HL-60 (cell line): ENCODE data around the gene GNG12.

Experiments
- DNase-seq, 2 experiments: peaks; one replicate each; pipeline ENCODE4 v3.0.0-alpha.2; 2010 to 2020; ENCODE audit warnings: low read depth in 1 of 2, low spot score in 1 of 2
- H3K27ac ChIP-seq: fragments of 250-450 bp; sonication (Bioruptor Pico); replicated peaks from 2 replicates; pipeline ENCODE4 v1.5.1; 2020; ENCODE audit warnings: mild to moderate bottlenecking, moderate library complexity
- H3K27me3 ChIP-seq: fragments of 250-450 bp; sonication (Bioruptor Pico); 2 replicates; pipeline ENCODE4 v1.5.1; 2021; ENCODE audit warnings: mild to moderate bottlenecking, moderate library complexity; ENCODE audit not compliant: insufficient read depth, poor library complexity, severe bottlenecking
- H3K4me3 ChIP-seq: replicated peaks from 2 replicates; pipeline ENCODE4 v1.5.1; 2011; ENCODE audit warnings: mild to moderate bottlenecking, control low read depth, low read length; ENCODE audit not compliant: insufficient read depth
- GABPA ChIP-seq: IDR thresholded peaks from 2 replicates; pipeline ENCODE4 v1.6.1; 2012; ENCODE audit warnings: low read depth
- POLR2AphosphoS5 ChIP-seq: IDR thresholded peaks from 2 replicates; pipeline ENCODE4 v1.6.1; 2012; ENCODE audit warnings: low read depth
- SPI1 ChIP-seq: IDR thresholded peaks from 2 replicates; pipeline ENCODE4 v1.6.1; 2012; ENCODE audit warnings: low read depth, mild to moderate bottlenecking, borderline replicate concordance
- TF ChIP-seq, protein P1 (sequence below): IDR thresholded peaks from 2 replicates; pipeline ENCODE4 v1.6.1; 2012; ENCODE audit warnings: low read depth; ENCODE audit not compliant: insufficient replicate concordance
- TF ChIP-seq, protein P2 (sequence below): IDR thresholded peaks from one replicate; pipeline ENCODE4 v1.5.1; 2011; ENCODE audit warnings: low read length, control low read depth, inconsistent platforms; ENCODE audit not compliant: insufficient read depth

The GNG12 gene

DNA sequence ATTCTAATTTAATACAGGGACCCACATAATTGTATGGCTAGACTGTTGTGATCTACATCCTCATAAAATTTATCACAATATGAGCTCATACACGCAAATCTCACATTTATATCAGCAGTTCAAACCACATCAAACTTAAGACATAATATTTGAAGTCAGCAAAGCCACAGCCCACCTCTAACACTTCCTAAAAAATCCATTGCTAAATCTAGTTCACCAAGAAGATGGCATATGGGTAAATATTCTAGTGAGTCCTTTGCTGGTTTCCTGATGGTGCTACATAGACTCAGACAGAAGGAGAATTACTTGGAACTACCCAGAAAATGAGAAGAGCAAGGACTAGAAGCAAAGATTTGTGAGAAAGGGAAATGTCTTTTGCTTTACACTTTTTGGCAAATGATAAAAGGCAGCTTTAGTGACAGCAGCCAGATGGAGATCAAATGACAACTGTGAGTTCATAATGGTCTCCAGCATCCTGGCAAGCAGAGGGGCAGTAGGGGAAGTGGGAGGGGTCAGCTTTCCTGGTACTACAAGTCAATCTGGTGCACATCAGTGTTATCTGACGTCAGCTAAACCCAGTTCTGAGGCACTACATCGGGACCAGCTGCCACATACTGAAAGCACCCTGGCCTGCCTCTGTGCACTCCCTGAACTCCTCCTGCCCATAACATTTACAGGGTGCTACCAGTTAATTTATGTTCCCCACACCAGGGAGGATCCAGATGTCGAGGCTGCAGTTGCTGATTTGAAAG lies 158.8 kb downstream of the GNG12 start:
- no peak overlapping the region for H3K27ac ChIP-seq

DNA sequence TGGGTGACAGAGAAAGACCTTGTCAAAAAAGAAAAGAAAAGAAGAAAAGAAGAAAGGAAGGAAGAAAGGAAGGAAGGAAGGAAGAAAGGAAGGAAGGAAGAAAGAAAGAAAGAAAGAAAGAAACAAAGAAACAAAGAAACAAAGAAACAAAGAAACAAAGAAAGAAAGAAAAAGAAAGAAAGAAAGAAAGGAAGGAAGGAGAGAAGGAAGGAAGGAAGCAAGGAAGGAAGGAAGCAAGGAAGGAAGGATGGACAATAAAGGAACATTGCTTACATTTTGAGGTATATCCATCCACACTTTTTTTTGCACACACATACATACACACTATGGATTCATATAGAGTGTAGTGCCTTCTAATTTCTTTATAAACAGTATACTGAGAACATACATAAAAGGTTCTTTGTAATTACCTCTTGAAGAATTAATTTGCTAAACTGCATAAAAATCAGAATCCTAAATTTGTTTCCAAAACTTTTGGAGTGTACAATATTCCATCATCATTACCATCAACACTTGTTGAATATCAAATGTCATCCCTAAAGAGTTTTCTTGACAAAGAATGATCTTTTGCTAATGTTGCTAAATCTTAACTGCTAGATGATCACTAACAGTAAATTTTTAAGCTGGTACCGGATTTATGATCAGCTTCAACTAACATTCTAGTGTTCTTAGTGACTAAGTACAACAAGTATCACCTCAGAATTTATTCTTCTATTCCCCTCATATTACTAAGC lies 159.6 kb downstream of the GNG12 start:
- TF ChIP-seq GABPA = no peak
- no peak for TF ChIP-seq POLR2AphosphoS5
- TF ChIP-seq SPI1 = no peak
- H3K4me3 ChIP-seq = no peak overlapping the region
- DNase-seq = no peak
- no peak overlapping the region for H3K27ac ChIP-seq
- no peaks in the 10 kb centered on the region for H3K27me3 ChIP-seq

More for the DNA sequence above, 158.8 kb downstream of the GNG12 start:
- Histone ChIP-seq H3K4me3 (no peak overlapping the region), H3K27me3 (no peaks in the 10 kb centered on the region)
- peak; percentile 42 for TF ChIP-seq SPI1
- TF ChIP-seq, protein P1, sequence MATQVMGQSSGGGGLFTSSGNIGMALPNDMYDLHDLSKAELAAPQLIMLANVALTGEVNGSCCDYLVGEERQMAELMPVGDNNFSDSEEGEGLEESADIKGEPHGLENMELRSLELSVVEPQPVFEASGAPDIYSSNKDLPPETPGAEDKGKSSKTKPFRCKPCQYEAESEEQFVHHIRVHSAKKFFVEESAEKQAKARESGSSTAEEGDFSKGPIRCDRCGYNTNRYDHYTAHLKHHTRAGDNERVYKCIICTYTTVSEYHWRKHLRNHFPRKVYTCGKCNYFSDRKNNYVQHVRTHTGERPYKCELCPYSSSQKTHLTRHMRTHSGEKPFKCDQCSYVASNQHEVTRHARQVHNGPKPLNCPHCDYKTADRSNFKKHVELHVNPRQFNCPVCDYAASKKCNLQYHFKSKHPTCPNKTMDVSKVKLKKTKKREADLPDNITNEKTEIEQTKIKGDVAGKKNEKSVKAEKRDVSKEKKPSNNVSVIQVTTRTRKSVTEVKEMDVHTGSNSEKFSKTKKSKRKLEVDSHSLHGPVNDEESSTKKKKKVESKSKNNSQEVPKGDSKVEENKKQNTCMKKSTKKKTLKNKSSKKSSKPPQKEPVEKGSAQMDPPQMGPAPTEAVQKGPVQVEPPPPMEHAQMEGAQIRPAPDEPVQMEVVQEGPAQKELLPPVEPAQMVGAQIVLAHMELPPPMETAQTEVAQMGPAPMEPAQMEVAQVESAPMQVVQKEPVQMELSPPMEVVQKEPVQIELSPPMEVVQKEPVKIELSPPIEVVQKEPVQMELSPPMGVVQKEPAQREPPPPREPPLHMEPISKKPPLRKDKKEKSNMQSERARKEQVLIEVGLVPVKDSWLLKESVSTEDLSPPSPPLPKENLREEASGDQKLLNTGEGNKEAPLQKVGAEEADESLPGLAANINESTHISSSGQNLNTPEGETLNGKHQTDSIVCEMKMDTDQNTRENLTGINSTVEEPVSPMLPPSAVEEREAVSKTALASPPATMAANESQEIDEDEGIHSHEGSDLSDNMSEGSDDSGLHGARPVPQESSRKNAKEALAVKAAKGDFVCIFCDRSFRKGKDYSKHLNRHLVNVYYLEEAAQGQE = no peak
- no peak for DNase-seq

DNA sequence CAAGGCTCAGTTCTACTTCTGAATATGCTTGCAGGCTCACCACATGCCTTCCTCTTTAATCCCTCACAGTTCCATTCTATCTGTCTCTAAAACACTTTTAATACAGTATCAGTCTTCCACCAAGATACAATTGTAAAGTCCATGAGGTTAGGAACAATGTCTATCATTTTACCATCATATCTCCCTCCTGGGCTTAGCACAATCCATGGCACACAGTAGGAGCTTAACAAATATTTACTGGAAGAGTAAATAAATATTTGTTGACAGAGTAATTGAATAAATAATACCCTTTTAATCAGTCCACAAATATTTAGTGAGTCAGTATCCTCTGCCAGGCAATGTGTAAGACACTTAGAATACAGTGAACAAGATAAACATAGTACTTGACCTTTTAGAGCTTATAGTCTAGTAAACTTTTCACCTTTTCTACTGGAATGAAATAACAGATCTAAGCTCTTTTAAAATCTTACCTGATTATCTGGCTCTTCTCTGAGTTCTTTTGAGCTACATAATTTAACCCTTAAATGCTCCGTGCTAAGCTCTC lies 160.9 kb downstream of the GNG12 start:
- TF ChIP-seq SPI1 = no peak
- TF ChIP-seq, protein P2, sequence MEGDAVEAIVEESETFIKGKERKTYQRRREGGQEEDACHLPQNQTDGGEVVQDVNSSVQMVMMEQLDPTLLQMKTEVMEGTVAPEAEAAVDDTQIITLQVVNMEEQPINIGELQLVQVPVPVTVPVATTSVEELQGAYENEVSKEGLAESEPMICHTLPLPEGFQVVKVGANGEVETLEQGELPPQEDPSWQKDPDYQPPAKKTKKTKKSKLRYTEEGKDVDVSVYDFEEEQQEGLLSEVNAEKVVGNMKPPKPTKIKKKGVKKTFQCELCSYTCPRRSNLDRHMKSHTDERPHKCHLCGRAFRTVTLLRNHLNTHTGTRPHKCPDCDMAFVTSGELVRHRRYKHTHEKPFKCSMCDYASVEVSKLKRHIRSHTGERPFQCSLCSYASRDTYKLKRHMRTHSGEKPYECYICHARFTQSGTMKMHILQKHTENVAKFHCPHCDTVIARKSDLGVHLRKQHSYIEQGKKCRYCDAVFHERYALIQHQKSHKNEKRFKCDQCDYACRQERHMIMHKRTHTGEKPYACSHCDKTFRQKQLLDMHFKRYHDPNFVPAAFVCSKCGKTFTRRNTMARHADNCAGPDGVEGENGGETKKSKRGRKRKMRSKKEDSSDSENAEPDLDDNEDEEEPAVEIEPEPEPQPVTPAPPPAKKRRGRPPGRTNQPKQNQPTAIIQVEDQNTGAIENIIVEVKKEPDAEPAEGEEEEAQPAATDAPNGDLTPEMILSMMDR = no peak
- no peak for DNase-seq

DNA sequence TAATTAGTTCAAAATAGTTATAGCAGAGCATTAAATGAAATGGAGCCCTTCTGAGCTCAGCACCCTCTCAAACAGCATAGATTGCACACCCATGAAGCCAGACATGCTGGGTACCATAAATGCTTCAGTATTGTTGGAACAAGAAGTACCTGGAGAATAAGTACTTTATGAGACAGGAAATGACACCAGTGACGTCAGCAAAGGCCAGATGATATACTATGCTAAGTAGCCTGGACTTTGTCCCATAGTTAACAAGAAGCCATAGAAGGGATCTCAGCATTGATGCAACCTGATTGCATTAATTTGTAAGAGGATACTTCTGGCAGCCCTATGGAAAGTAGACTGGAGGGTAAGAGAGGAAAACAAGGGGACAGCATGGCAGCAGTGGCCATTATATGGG lies 164.6 kb downstream of the GNG12 start:
- TF ChIP-seq SPI1 = no peak
- TF ChIP-seq, protein P2 = no peak
- TF ChIP-seq, protein P1 = no peak
- no peak for TF ChIP-seq GABPA
- no peak for TF ChIP-seq POLR2AphosphoS5
- H3K27ac ChIP-seq = no peak overlapping the region
- no peak overlapping the region for H3K4me3 ChIP-seq
- no peaks in the 10 kb centered on the region for H3K27me3 ChIP-seq
- no peak for DNase-seq

More for the DNA sequence above, 160.9 kb downstream of the GNG12 start:
- Histone ChIP-seq H3K27ac (no peak overlapping the region), H3K4me3 (no peak overlapping the region), H3K27me3 (no peaks in the 10 kb centered on the region)
